K562 (cell line): ENCODE results near the gene MICAL1. TPM values are rescaled to one million over a fixed set of nuclear protein-coding genes. Genes with fewer than 3 reads are reported as not detected.

Experiments
- BRF1 ChIP-seq: IDR thresholded peaks from 3 replicates; pipeline ENCODE4 v1.6.1; 2011; ENCODE audit warnings: borderline replicate concordance, mild to moderate bottlenecking; ENCODE audit not compliant: insufficient read length; ENCODE audit errors: extremely low read depth
- FOXA3 ChIP-seq, 2 experiments: fragments of 450-650 bp in 1 of 2; sonication (generic) in 1 of 2; formaldehyde crosslinking; IDR thresholded peaks in 1 of 2; conservative IDR thresholded peaks in 1 of 2; 2 replicates each; pipeline versions ENCODE4 v1.4.0 to v1.8.0; 2020 to 2022; ENCODE audit warnings: mild to moderate bottlenecking in 2 of 2, missing genetic modification reagents in 1 of 2
- KLF10 ChIP-seq: fragments of 250-450 bp; sonication (Bioruptor Pico); IDR thresholded peaks from 2 replicates; pipeline ENCODE4 v1.6.1; 2021; ENCODE audit warnings: matching md5 sums
- MAFF ChIP-seq: IDR thresholded peaks from 2 replicates; pipeline ENCODE4 v1.6.1; 2012; ENCODE audit warnings: low read length, improper control_type of control experiment
- MAFG ChIP-seq: fragments of 450-650 bp; conservative IDR thresholded peaks from 2 replicates; pipeline ENCODE4 v1.6.1; 2016; ENCODE audit warnings: missing genetic modification characterization, missing compliant biosample characterization
- MAFK ChIP-seq: IDR thresholded peaks from 2 replicates; pipeline ENCODE4 v1.6.1; 2011; ENCODE audit warnings: low read length, improper control_type of control experiment
- NUFIP1 ChIP-seq: fragments of 450-650 bp; IDR thresholded peaks from 2 replicates; pipeline ENCODE4 v1.6.1; 2018; ENCODE audit not compliant: partially characterized antibody
- PHF20 ChIP-seq: fragments of 450-650 bp; IDR thresholded peaks from 2 replicates; pipeline ENCODE4 v1.6.1; 2018; ENCODE audit not compliant: partially characterized antibody
- POLR2AphosphoS2 ChIP-seq: IDR thresholded peaks from 2 replicates; pipeline ENCODE4 v1.6.1; 2012; ENCODE audit warnings: low read length, improper control_type of control experiment
- POLR2G ChIP-seq: fragments of 200-400 bp; formaldehyde crosslinking; IDR thresholded peaks from 2 replicates; pipeline ENCODE4 v1.6.1; 2017; ENCODE audit warnings: low read depth, mild to moderate bottlenecking, antibody characterized with exemption, low read length, moderate library complexity
- RBFOX2 ChIP-seq: fragments of 200-400 bp; formaldehyde crosslinking; IDR thresholded peaks from 2 replicates; pipeline ENCODE4 v1.6.1; 2017; ENCODE audit warnings: low read depth, mild to moderate bottlenecking, low read length, moderate library complexity
- SP1 ChIP-seq: sonication (generic); formaldehyde crosslinking; IDR thresholded peaks from 2 replicates; pipeline ENCODE4 v1.8.1; 2022; ENCODE audit warnings: mild to moderate bottlenecking, missing genetic modification reagents
- ZKSCAN8 ChIP-seq: fragments of 200-800 bp; sonication (Bioruptor generic); IDR thresholded peaks from 2 replicates; pipeline ENCODE4 v1.6.1; 2016; ENCODE audit warnings: missing genetic modification characterization, missing compliant biosample characterization
- ZNF583 ChIP-seq: fragments of 250-450 bp; sonication (Bioruptor Pico); IDR thresholded peaks from 2 replicates; pipeline ENCODE4 v1.4.0; 2020
- polyA plus RNA-seq, 8 experiments: library from polyadenylated mRNA; depleted of rRNA in 4 of 8; stranded (reverse) in 5 of 8; unstranded in 3 of 8; fragments of >200 nt; fragmentation: Nextera tagmentation in 2 of 8; fragmentation: Illumina TruSeq in 1 of 8; extraction: Ambion mirVana in 2 of 8; extraction: Trizol in 1 of 8; gene quantifications; 2 replicates each; pipeline versions ENCODE4 v1.2.1 to v1.2.3, GENCODE V29; 2011 to 2014; ENCODE audit warnings: inconsistent platforms in 1 of 8, missing spikeins in 1 of 8
- total RNA-seq, 7 experiments: library from RNA; depleted of rRNA in 6 of 7; stranded (reverse); fragments of >200 nt in 6 of 7; fragmentation: Illumina TruSeq in 2 of 7; extraction: Trizol in 2 of 7; gene quantifications; 2 replicates each; pipeline versions ENCODE4 v1.2.1 to v1.2.3, GENCODE V29; 2011 to 2021; ENCODE audit warnings: low replicate concordance in 1 of 7
- TF ChIP-seq, protein P1 (sequence below): sonication (generic); formaldehyde crosslinking; IDR thresholded peaks from 2 replicates; pipeline ENCODE4 v1.8.1; 2023; ENCODE audit warnings: mild to moderate bottlenecking, missing genetic modification reagents, moderate library complexity
- TF ChIP-seq, protein P2 (sequence below): IDR thresholded peaks from 2 replicates; pipeline ENCODE4 v1.6.1; 2012; ENCODE audit warnings: low read depth, low read length, improper control_type of control experiment, borderline replicate concordance
- TF ChIP-seq, protein P3 (sequence below): sonication (generic); formaldehyde crosslinking; IDR thresholded peaks from 2 replicates; pipeline ENCODE4 v1.8.1; 2022; ENCODE audit warnings: missing genetic modification reagents

Gene MICAL1
- total and polyA plus RNA-seq, 9 of the 15 experiments (the other 6 are each of a cell fraction or from before 2014, with no cell fraction given) = 0.07 to 15.2 (median 7.0) TPM

- no peak for TF ChIP-seq ZKSCAN8
- TF ChIP-seq MAFG (tag) = no peak
- peak; percentile 64 for TF ChIP-seq POLR2G
- TF ChIP-seq BRF1 = no peak
- TF ChIP-seq PHF20 = no peak
- TF ChIP-seq SP1 = no peak
- TF ChIP-seq MAFK = no peak
- TF ChIP-seq, protein P1, sequence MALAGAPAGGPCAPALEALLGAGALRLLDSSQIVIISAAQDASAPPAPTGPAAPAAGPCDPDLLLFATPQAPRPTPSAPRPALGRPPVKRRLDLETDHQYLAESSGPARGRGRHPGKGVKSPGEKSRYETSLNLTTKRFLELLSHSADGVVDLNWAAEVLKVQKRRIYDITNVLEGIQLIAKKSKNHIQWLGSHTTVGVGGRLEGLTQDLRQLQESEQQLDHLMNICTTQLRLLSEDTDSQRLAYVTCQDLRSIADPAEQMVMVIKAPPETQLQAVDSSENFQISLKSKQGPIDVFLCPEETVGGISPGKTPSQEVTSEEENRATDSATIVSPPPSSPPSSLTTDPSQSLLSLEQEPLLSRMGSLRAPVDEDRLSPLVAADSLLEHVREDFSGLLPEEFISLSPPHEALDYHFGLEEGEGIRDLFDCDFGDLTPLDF (CRISPR knock-in tag) = no peak
- no peak for TF ChIP-seq ZNF583 (CRISPR knock-in tag)
- TF ChIP-seq, protein P2, sequence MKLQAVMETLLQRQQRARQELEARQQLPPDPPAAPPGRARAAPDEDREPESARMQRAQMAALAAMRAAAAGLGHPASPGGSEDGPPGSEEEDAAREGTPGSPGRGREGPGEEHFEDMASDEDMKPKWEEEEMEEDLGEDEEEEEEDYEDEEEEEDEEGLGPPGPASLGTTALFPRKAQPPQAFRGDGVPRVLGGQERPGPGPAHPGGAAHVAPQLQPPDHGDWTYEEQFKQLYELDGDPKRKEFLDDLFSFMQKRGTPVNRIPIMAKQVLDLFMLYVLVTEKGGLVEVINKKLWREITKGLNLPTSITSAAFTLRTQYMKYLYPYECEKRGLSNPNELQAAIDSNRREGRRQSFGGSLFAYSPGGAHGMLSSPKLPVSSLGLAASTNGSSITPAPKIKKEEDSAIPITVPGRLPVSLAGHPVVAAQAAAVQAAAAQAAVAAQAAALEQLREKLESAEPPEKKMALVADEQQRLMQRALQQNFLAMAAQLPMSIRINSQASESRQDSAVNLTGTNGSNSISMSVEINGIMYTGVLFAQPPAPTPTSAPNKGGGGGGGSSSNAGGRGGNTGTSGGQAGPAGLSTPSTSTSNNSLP = no peak
- 0 out of 2 replicates have a peak, but pooled peaks have one; percentile 10 for TF ChIP-seq POLR2AphosphoS2
- TF ChIP-seq, protein P3, sequence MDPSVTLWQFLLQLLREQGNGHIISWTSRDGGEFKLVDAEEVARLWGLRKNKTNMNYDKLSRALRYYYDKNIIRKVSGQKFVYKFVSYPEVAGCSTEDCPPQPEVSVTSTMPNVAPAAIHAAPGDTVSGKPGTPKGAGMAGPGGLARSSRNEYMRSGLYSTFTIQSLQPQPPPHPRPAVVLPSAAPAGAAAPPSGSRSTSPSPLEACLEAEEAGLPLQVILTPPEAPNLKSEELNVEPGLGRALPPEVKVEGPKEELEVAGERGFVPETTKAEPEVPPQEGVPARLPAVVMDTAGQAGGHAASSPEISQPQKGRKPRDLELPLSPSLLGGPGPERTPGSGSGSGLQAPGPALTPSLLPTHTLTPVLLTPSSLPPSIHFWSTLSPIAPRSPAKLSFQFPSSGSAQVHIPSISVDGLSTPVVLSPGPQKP (CRISPR knock-in tag) = no peak
- peak in 1 of 2 experiments; percentile 35; a peak in 1 of 4 replicates for TF ChIP-seq FOXA3 (CRISPR knock-in tag; conservative IDR thresholded peaks at IDR 0.05 in 1 of 2, IDR thresholded peaks at IDR 0.05 in 1 of 2)
- TF ChIP-seq NUFIP1 = no peak
- no peak for TF ChIP-seq KLF10 (CRISPR knock-in tag)
- TF ChIP-seq MAFF = no peak
- TF ChIP-seq RBFOX2 = peak; percentile 42; the same call in 1 of the 2 replicates
Measured at GRCh38 chr6:109447087-109447486, 8.5 kb downstream of the MICAL1 start (continued).
